Left forelimb (tissue), 1 donor: ENCODE results near the gene TBC1D5.

Experiments
- DNase-seq: peaks from one replicate; pipeline ENCODE4 v3.0.0-alpha.2; 2018; ENCODE audit warnings: low spot score

The TBC1D5 gene

GRCh38 chr3:17292556-17292955 is 449.9 kb downstream of the TBC1D5 start:
- no peak for DNase-seq

GRCh38 chr3:17290894-17291293 is 451.5 kb downstream of the TBC1D5 start:
- DNase-seq: no peak

- DNase-seq: no peak
These were observed 453.5 kb downstream of the TBC1D5 start for GRCh38 chr3:17288839-17289399.

- no peak for DNase-seq
These were observed 455.3 kb downstream of the TBC1D5 start for GRCh38 chr3:17287006-17287689.

GRCh38 chr3:17278006-17278405 is 464.4 kb downstream of the TBC1D5 start:
- DNase-seq: no peak

GRCh38 chr3:17266846-17267245 is 475.6 kb downstream of the TBC1D5 start:
- no peak for DNase-seq

GRCh38 chr3:17261627-17262369 is 480.6 kb downstream of the TBC1D5 start:
- DNase-seq: no peak

GRCh38 chr3:17260257-17260656 is 482.2 kb downstream of the TBC1D5 start:
- no peak for DNase-seq

- no peak for DNase-seq
These were observed 482.7 kb downstream of the TBC1D5 start for GRCh38 chr3:17259685-17260084.

GRCh38 chr3:17258823-17259436 is 483.5 kb downstream of the TBC1D5 start:
- DNase-seq: no peak

GRCh38 chr3:17257269-17257668 is 485.2 kb downstream of the TBC1D5 start:
- DNase-seq: no peak

- DNase-seq: no peak
These were observed 498.8 kb downstream of the TBC1D5 start for GRCh38 chr3:17243621-17244020.

GRCh38 chr3:17239417-17239816 is 503.0 kb downstream of the TBC1D5 start:
- DNase-seq: no peak

- DNase-seq: no peak
These were observed 504.4 kb downstream of the TBC1D5 start for GRCh38 chr3:17238023-17238422.

GRCh38 chr3:17235310-17235709 is 507.1 kb downstream of the TBC1D5 start:
- no peak for DNase-seq

GRCh38 chr3:17234382-17234781 is 508.0 kb downstream of the TBC1D5 start:
- no peak for DNase-seq

- DNase-seq: no peak
These were observed 509.0 kb downstream of the TBC1D5 start for GRCh38 chr3:17233398-17233800.

- DNase-seq: no peak
These were observed 510.0 kb downstream of the TBC1D5 start for GRCh38 chr3:17232442-17232841.

- DNase-seq: no peak
These were observed 510.7 kb downstream of the TBC1D5 start for GRCh38 chr3:17231537-17232261.

GRCh38 chr3:17227472-17227871 is 515.0 kb downstream of the TBC1D5 start:
- no peak for DNase-seq

- no peak for DNase-seq
These were observed 520.9 kb downstream of the TBC1D5 start for GRCh38 chr3:17221529-17221928.

GRCh38 chr3:17219593-17219992 is 522.8 kb downstream of the TBC1D5 start:
- no peak for DNase-seq
